Measurements from ENCODE around the gene CILP2.

Gene CILP2

GRCh38 chr19:19588546-19588945, 50.5 kb downstream of the CILP2 start:
- H3K27ac ChIP-seq: no peak overlapping the region
- no peak for DNase-seq (ENCODE audit: low spot score)
- TF ChIP-seq CTCF (conservative IDR thresholded peaks at IDR 0.05; ENCODE audit: low read depth): no peak
- CTCF ChIA-PET: interaction anchor here (0.6 kb wide), 1 partner anchor 565 kb away, joined by 4 read pairs; no protein-coding TSS in a partner anchor
- POLR2A ChIA-PET (ENCODE audit: low non-redundant PET): no interaction called here

GRCh38 chr19:19591133-19591825, 53.2 kb downstream of the CILP2 start:
- peak; percentile 98 for DNase-seq (ENCODE audit: low spot score)
- H3K27ac ChIP-seq: peak overlapping the region; percentile 87
- TF ChIP-seq CTCF (conservative IDR thresholded peaks at IDR 0.05; ENCODE audit: low read depth): no peak
- ChIA-PET CTCF (interaction anchor here (1.4 kb wide), 1 partner anchor 59 kb away, joined by 5 read pairs; no protein-coding TSS in a partner anchor), POLR2A (ENCODE audit: low non-redundant PET) (no interaction called here)

DNA sequence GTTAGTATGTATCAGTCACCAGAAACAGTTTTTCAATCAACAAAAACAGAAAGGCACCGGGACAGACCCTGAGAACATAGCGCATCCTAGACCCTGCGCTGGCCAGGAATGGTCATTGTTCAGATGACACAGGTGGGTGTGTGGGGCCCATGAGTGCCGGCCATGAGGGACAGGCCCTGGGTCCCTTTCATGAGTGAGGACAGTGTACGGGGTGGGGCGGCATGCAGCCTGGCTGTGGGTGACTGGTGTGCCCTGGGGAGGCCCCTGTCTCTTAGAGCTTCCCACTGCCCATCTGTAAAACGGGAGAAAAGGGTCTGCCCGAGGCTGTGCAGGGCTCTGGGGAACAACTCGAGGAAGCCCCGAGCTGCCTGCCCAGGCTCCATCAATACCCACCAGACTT, 54.6 kb downstream of the CILP2 start:
- DNase-seq (ENCODE audit: low spot score): no peak
- POLR2A ChIA-PET (ENCODE audit: low non-redundant PET): no interaction called here
- CTCF ChIA-PET: no interaction called here
- no peak for TF ChIP-seq CTCF (conservative IDR thresholded peaks at IDR 0.05; ENCODE audit: low read depth)
- peak overlapping the region; percentile 87; the same call in 1 of the 2 replicates for H3K27ac ChIP-seq

DNA sequence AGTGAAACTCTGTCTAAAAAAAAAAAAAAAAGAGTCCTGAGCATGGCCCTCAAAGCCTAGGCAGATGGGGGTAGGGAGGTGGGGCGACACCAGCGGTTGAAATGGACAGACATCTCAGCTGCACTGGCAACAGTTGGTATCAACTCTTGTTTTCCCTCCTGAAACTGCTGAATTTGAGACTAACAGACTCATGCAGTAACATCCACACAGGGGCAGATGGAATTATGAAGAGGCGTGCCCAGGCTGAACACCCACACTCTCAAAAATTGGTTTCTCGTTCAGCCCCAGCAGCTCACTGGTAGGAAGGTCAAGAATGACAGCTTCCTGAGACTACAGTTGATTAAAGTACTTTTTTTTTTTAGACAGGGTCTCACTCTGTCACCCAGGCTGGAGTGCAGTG, 56.3 kb downstream of the CILP2 start:
- CTCF ChIA-PET: interaction anchor here (0.6 to 0.9 kb wide), 2 partner anchors 62 to 1206 kb away, joined by 3 to 5 read pairs; no protein-coding TSS in a partner anchor
- POLR2A ChIA-PET (ENCODE audit: low non-redundant PET): no interaction called here
- H3K27ac ChIP-seq: peak overlapping the region; percentile 38
- DNase-seq (ENCODE audit: low spot score): no peak
- TF ChIP-seq CTCF (conservative IDR thresholded peaks at IDR 0.05; ENCODE audit: low read depth): no peak

DNA sequence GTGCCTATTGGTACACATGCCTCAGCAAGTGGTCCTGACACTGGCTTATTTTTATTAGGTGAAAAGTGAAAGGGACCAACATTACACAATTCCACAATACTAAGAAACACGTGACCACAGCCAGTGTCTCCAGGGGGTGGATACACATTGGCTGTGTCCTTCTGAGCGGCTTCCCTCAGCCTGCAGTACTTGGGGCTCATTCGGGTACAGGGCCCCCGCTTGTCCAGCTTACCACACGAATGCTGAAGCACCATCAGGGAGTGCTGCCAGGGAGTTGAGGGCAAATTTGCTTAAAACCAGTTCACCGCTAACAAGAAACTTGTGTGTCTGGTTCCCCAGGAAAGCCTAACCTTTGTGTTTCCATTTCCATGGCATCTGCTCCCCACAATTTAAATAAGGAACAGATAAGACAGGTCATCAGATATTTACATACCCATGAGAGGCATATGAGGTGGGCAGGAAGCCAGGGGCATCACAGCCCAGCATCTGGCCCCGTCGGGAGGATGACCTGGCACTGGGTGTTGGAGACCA, 57.2 kb downstream of the CILP2 start:
- peak overlapping the region; percentile 38 for H3K27ac ChIP-seq
- no peak for TF ChIP-seq CTCF (conservative IDR thresholded peaks at IDR 0.05; ENCODE audit: low read depth)
- POLR2A ChIA-PET (ENCODE audit: low non-redundant PET): no interaction called here
- DNase-seq (ENCODE audit: low spot score): no peak
- CTCF ChIA-PET: interaction anchor here (0.6 kb wide), 1 partner anchor 1207 kb away, joined by 5 read pairs; no protein-coding TSS in a partner anchor
